ENCODE data around the gene SYTL1.
A peak's percentile ranks its signal among the peaks of the same experiment; 100 is the strongest.

SYTL1 gene

GRCh38 chr1:27348861-27349783 lies 7.3 kb downstream of the SYTL1 start:
- peak; percentile 47 for DNase-seq (ENCODE audit: low spot score)

GRCh38 chr1:27349784-27350662 lies 8.2 kb downstream of the SYTL1 start:
- no peak for DNase-seq (ENCODE audit: low spot score)

GRCh38 chr1:27350663-27351540 lies 9.1 kb downstream of the SYTL1 start:
- DNase-seq (ENCODE audit: low spot score) = no peak

- no peak for DNase-seq (ENCODE audit: low spot score)
Observed at GRCh38 chr1:27351541-27352107, 9.8 kb downstream of the SYTL1 start.

- DNase-seq (ENCODE audit: low spot score) = no peak
Observed at GRCh38 chr1:27353166-27353565, 11.3 kb downstream of the SYTL1 start.

- no peak for DNase-seq (ENCODE audit: low spot score)
Observed at GRCh38 chr1:27353629-27354028, 11.8 kb downstream of the SYTL1 start.

- no peak for DNase-seq (ENCODE audit: low spot score)
Observed at GRCh38 chr1:27355683-27356082, 13.9 kb downstream of the SYTL1 start.

- no peak for DNase-seq (ENCODE audit: low spot score)
Observed at GRCh38 chr1:27356277-27356618, 14.4 kb downstream of the SYTL1 start.

GRCh38 chr1:27356619-27357280 lies 14.9 kb downstream of the SYTL1 start:
- DNase-seq (ENCODE audit: low spot score) = no peak

- DNase-seq (ENCODE audit: low spot score) = peak; percentile 43
Observed at GRCh38 chr1:27357281-27358037, 15.6 kb downstream of the SYTL1 start.

GRCh38 chr1:27358038-27358927 lies 16.5 kb downstream of the SYTL1 start:
- no peak for DNase-seq (ENCODE audit: low spot score)

GRCh38 chr1:27358928-27359313 lies 17.1 kb downstream of the SYTL1 start:
- DNase-seq (ENCODE audit: low spot score) = no peak

GRCh38 chr1:27359822-27360158 lies 18.0 kb downstream of the SYTL1 start:
- DNase-seq (ENCODE audit: low spot score) = no peak

- no peak for DNase-seq (ENCODE audit: low spot score)
Observed at GRCh38 chr1:27360159-27361043, 18.6 kb downstream of the SYTL1 start.

- DNase-seq (ENCODE audit: low spot score) = no peak
Observed at GRCh38 chr1:27361044-27361402, 19.2 kb downstream of the SYTL1 start.

GRCh38 chr1:27361553-27361952 lies 19.7 kb downstream of the SYTL1 start:
- no peak for DNase-seq (ENCODE audit: low spot score)

GRCh38 chr1:27363766-27364695 lies 22.2 kb downstream of the SYTL1 start:
- DNase-seq (ENCODE audit: low spot score) = no peak
